Measurements from ENCODE around the gene CRHR1. TPM values are rescaled to one million over a fixed set of nuclear protein-coding genes. Genes with fewer than 3 reads are reported as not detected.

The CRHR1 gene
- total and polyA plus RNA-seq, 2 of the 4 experiments (the other 2 are of a cell fraction) = not detected

GRCh38 chr17:45751466-45751865, 32.7 kb upstream of the CRHR1 start:
- H2BK20ac ChIP-seq (ENCODE audit: low read depth, low read length) = no peak overlapping the region
- H3K27ac ChIP-seq (ENCODE audit: insufficient read depth, low read length) = no peak overlapping the region
- no peak overlapping the region for H3K56ac ChIP-seq (ENCODE audit: extremely low read depth, insufficient read depth, low read length)
- H3K27me3 ChIP-seq (ENCODE audit: control insufficient read depth, insufficient read depth, low read length) = peaks cover 21% of the 10 kb centered on the region
- ChIA-PET CTCF (no interaction called here), POLR2A (ENCODE audit: unreplicated experiment) (no interaction called here)
- no peaks in the 10 kb centered on the region for H3K36me3 ChIP-seq (ENCODE audit: control insufficient read depth, insufficient read depth, low read length)
- TF ChIP-seq NFE2L2 (IDR thresholded peaks at IDR 0.05; ENCODE audit: low read depth, low read length) (no peak), USF2 (IDR thresholded peaks at IDR 0.05; ENCODE audit: low read depth, low read length) (no peak), MAZ (IDR thresholded peaks at IDR 0.05; ENCODE audit: borderline replicate concordance, low read depth, low read length) (no peak), RFX5 (IDR thresholded peaks at IDR 0.05; ENCODE audit: low read depth, low read length) (no peak), RCOR1 (IDR thresholded peaks at IDR 0.05; ENCODE audit: insufficient replicate concordance, low read length) (no peak)
- TF ChIP-seq, protein P1, sequence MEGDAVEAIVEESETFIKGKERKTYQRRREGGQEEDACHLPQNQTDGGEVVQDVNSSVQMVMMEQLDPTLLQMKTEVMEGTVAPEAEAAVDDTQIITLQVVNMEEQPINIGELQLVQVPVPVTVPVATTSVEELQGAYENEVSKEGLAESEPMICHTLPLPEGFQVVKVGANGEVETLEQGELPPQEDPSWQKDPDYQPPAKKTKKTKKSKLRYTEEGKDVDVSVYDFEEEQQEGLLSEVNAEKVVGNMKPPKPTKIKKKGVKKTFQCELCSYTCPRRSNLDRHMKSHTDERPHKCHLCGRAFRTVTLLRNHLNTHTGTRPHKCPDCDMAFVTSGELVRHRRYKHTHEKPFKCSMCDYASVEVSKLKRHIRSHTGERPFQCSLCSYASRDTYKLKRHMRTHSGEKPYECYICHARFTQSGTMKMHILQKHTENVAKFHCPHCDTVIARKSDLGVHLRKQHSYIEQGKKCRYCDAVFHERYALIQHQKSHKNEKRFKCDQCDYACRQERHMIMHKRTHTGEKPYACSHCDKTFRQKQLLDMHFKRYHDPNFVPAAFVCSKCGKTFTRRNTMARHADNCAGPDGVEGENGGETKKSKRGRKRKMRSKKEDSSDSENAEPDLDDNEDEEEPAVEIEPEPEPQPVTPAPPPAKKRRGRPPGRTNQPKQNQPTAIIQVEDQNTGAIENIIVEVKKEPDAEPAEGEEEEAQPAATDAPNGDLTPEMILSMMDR (conservative IDR thresholded peaks at IDR 0.05; ENCODE audit: low read depth, low read length) = no peak
- no peaks in the 10 kb centered on the region for H3K79me1 ChIP-seq (ENCODE audit: low read depth in 1 of 2, low read length in 2 of 2)
- no TSS peak for BruUV-seq (replicated peaks)
- H3K9me1 ChIP-seq (ENCODE audit: insufficient read depth, low read length) = no peaks in the 10 kb centered on the region
- in situ Hi-C loops (cut with MboI; ENCODE audit: low sequenced_read_pairs) = no loop called here
- dilution Hi-C loops (cut with HindIII; ENCODE audit: low sequenced_read_pairs, unreplicated experiment) = no loop called here
- H3K9me3 ChIP-seq (ENCODE audit: control insufficient read depth, insufficient read depth, low read length) = no peaks in the 10 kb centered on the region
- H3K4ac ChIP-seq (ENCODE audit: low read depth, low read length) = no peak overlapping the region
- DNase-seq (no peak), ATAC-seq (ENCODE audit: low read depth) (no peak)
- no peak overlapping the region for H3K9ac ChIP-seq (ENCODE audit: low read depth, low read length)
- H2BK120ac ChIP-seq (ENCODE audit: low read depth, low read length) = no peak overlapping the region
- H4K91ac ChIP-seq (ENCODE audit: insufficient read depth, low read depth, low read length) = no peak overlapping the region
- intact Hi-C loops (cut with micrococcal nuclease) = no loop called here
- WGBS, 2 experiments (ENCODE audit: extremely low coverage in 2 of 2, insufficient read length in 1 of 2) = 41% methylated on average over 3 of the region's 10 CpGs; no CpG with 5 or more reads in 1 of the 2 experiments
- no peak overlapping the region for H3K4me3 ChIP-seq (ENCODE audit: insufficient read depth, low read depth, low read length)
- H2AK5ac ChIP-seq (ENCODE audit: low read depth, low read length) = no peak overlapping the region
- H2BK5ac ChIP-seq (ENCODE audit: low read depth, low read length, poor library complexity, severe bottlenecking) = no peak overlapping the region
- H4K20me1 ChIP-seq (ENCODE audit: insufficient read depth, low read length) = no peaks in the 10 kb centered on the region
- H3K14ac ChIP-seq (replicated peaks; ENCODE audit: low read depth, low read length) = no peak overlapping the region
- H2AK9ac ChIP-seq (replicated peaks; ENCODE audit: low read depth, low read length, poor library complexity) = no peak overlapping the region
- H2AFZ ChIP-seq (replicated peaks; ENCODE audit: low read length, poor library complexity) = no peak overlapping the region
- no peak overlapping the region for H3K23ac ChIP-seq (ENCODE audit: low read depth, low read length)
- no peak overlapping the region for H4K5ac ChIP-seq (ENCODE audit: low read depth, low read length)
- no peak overlapping the region for H2BK15ac ChIP-seq (ENCODE audit: low read depth, low read length)
- H3K4me1 ChIP-seq (ENCODE audit: control insufficient read depth, insufficient read depth, low read length) = no peaks in the 10 kb centered on the region
- no peak overlapping the region for H3K4me2 ChIP-seq (ENCODE audit: low read depth, low read length)
- no peak overlapping the region for H4K8ac ChIP-seq (ENCODE audit: low read depth in 2 of 2, low read length in 2 of 2)
- H3K18ac ChIP-seq (ENCODE audit: low read depth, low read length) = no peak overlapping the region
